ENCODE data around the gene HECTD4.

Gene HECTD4, protein sequence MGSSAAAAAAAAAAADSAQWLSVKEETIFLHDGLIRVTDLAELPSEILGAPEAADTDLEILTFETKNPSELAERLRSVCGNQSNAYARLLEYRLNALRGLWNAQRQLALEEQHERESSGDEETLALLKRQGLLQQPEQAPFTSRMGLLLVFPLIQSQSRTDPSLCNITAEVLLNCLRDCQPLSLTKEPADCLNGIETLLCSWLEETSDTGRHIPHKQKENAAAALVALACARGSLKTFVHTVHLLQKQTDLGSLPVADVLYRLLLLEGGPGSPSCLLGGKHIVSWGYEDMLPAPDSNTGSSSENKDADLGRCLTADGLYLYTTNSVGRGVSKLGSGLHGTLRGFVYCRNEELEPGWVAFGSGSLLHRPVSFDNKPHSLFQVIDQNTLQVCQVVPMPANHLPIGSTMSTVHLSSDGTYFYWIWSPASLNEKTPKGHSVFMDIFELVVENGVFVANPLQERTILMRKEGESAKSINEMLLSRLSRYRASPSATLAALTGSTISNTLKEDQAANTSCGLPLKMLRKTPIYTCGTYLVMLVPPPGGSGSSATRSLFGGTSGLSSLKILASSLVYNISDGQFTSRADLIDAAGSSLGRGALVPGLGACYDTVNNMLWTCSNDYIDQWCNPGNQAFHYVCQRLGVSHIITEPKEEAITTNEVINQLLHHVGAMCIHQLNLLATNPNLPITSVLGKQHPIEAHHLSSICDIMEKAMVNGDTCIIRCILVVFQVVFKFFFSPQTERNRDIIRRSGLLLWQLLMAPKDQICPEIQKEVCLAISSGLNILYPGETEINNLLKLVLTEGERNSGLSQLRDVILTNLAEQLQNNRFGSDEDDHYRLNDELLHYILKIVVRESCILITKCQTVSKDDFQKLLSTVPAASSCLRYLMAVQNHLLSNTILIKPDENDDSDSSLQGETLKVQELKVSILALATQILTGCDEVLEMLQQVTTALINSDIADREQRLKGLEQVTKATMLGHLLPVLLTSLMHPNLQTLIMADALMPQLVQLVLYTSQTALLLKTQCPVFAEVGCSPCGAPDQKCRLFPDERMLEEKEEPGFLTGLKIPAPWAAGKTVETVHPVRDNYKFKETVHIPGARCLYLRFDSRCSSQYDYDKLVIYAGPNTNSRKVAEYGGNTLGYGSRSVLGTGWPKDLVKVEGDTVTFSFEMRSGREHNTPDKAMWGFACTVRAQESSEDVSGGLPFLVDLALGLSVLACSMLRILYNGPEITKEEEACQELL (N-terminal part only)

DNA sequence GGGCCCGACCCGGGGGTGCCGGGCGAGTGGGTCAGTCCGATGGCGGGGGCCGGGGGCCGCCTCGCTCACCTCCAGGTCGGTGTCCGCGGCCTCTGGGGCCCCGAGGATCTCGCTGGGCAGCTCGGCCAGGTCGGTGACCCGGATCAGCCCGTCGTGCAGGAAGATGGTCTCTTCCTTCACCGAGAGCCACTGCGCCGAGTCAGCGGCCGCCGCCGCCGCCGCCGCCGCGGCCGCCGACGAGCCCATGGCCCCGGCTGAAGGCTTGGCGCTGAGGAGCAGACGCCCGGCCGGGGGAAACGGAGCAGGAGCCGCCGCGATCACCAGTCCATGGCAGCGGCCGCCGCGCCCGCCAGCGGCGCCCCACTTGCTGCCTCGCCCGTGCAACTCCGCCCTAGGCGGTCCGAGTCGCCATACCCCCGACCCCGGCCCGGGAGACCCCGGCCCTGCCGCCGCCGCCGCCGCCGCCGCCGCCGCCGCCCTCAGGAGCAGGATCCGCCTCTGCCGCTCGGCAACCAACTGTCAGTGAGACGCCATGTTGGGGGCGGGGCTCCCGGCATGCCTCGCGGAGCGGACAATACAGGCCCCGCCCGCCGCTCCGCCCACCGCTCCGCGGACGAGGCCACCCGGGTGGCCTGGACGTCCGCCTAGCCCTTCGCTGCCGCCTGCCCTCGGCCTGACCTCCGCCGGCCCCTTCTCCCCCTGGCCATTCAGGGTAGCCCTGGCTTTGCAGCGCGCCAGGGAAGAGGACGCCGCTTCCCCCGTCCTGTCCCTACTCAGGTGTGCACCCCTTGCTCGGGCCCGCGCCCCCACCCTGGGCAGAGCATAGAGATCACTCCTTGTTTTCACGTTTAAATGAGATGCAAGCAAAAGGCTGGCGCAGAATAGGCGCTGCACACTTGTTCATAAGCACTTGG is at the start of gene HECTD4:
TSS of gene HECTD4 (minus strand) at position 549 of the 914 bp plus-strand sequence. CDS start at position 246, 303 bp downstream.
- Histone ChIP-seq H3K4me3 (ENCODE audit: insufficient read length, low read depth) (peak within 1 kb of the TSS; percentile 75), H3K9ac (ENCODE audit: insufficient read length, low read depth) (peak within 1 kb of the TSS; percentile 90), H3K9me3 (ENCODE audit: insufficient read depth, low read length) (no peaks in the 10 kb centered on the region), H3K36me3 (ENCODE audit: insufficient read depth, insufficient read length, low read length) (no peaks in the 10 kb centered on the region), H3K27me3 (ENCODE audit: insufficient read depth, insufficient read length) (peaks cover 9% of the 10 kb centered on the region), H3K4me1 (ENCODE audit: insufficient read depth, insufficient read length) (no peaks in the 10 kb centered on the region)
- no peak for TF ChIP-seq ZNF274 (IDR thresholded peaks at IDR 0.05; ENCODE audit: low read depth, low read length)
- peak; percentile 74 for TF ChIP-seq YY1 (IDR thresholded peaks at IDR 0.05; ENCODE audit: insufficient read depth, insufficient read length)
- DNase-seq (ENCODE audit: low read depth, low spot score) = peak; percentile 84

DNA sequence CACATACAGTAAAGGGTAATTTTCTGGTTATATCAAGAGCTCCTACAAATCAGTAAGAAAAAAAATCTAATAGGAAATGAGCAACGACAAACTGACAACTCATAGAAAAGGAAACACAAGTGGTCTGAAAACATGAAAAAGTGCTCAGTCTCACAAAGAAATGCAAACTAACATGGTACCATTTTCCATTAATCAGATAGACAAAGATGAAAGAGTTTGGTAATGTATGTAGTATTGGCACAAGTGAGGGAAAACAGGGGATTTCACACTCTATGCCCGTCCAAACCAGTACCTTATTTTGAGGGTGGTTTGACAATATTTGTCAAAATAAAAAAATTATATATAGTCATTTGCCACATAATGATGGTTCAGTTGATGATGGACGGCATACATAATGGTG is 49.7 kb upstream of the HECTD4 start:
- no peak for DNase-seq (ENCODE audit: low read depth, low spot score)
- Histone ChIP-seq H3K4me1 (ENCODE audit: insufficient read depth, insufficient read length) (no peaks in the 10 kb centered on the region), H3K9ac (ENCODE audit: insufficient read length, low read depth) (no peak overlapping the region), H3K9me3 (ENCODE audit: insufficient read depth, low read length) (no peaks in the 10 kb centered on the region), H3K27me3 (ENCODE audit: insufficient read depth, insufficient read length) (no peaks in the 10 kb centered on the region), H3K36me3 (ENCODE audit: insufficient read depth, insufficient read length, low read length) (peaks cover 12% of the 10 kb centered on the region), H3K4me3 (ENCODE audit: insufficient read length, low read depth) (no peak overlapping the region)
- TF ChIP-seq YY1 (IDR thresholded peaks at IDR 0.05; ENCODE audit: insufficient read depth, insufficient read length) = no peak
- TF ChIP-seq ZNF274 (IDR thresholded peaks at IDR 0.05; ENCODE audit: low read depth, low read length) = no peak
- no peak for TF ChIP-seq SUZ12 (IDR thresholded peaks at IDR 0.05; ENCODE audit: extremely low read depth, insufficient read depth, insufficient read length)

DNA sequence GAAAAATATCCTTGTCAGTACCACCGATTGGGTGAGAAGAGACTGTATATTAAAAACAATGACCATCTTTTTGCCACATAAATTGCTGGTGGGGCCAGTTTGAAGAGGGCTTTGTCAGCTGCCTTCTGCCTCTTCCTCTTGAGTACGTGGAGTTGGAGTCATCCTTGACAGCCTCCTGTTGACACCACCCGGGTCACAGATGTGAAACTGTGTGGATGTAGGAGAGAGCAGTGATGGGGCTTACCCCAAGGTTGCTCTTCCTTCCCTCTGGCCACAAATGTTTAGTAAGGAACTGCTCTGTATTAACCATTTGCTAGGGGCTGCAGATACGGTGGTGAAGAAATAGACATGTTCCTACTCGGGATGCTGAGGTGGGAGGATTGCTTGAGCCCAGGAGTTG is 48.7 kb upstream of the HECTD4 start:
- Histone ChIP-seq H3K9ac (ENCODE audit: insufficient read length, low read depth) (no peak overlapping the region), H3K4me1 (ENCODE audit: insufficient read depth, insufficient read length) (no peaks in the 10 kb centered on the region), H3K4me3 (ENCODE audit: insufficient read length, low read depth) (no peak overlapping the region), H3K36me3 (ENCODE audit: insufficient read depth, insufficient read length, low read length) (peaks cover 21% of the 10 kb centered on the region), H3K9me3 (ENCODE audit: insufficient read depth, low read length) (no peaks in the 10 kb centered on the region), H3K27me3 (ENCODE audit: insufficient read depth, insufficient read length) (no peaks in the 10 kb centered on the region)
- TF ChIP-seq ZNF274 (IDR thresholded peaks at IDR 0.05; ENCODE audit: low read depth, low read length) (no peak), YY1 (IDR thresholded peaks at IDR 0.05; ENCODE audit: insufficient read depth, insufficient read length) (no peak), SUZ12 (IDR thresholded peaks at IDR 0.05; ENCODE audit: extremely low read depth, insufficient read depth, insufficient read length) (no peak)
- DNase-seq (ENCODE audit: low read depth, low spot score) = no peak

DNA sequence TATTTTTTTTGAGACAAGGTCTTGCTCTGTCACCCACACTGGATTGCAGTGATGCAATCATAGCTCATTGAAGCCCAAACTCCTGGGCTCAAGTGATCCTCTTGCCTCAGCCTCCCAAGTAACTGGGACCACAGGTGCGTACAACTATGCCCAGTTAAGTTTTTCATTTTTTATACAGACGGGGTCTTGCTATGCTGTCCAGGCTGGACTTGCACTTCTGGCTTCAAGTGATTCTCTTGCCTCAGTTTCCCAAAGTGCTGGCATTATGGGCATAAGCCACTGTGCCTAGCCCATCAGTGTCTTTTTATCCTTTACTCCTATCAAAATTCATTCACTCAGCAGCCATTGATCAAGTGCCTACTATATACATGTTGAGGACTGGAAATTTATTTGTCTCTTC is 45.5 kb upstream of the HECTD4 start:
- Histone ChIP-seq H3K4me1 (ENCODE audit: insufficient read depth, insufficient read length) (no peaks in the 10 kb centered on the region), H3K36me3 (ENCODE audit: insufficient read depth, insufficient read length, low read length) (peaks cover 44% of the 10 kb centered on the region), H3K9ac (ENCODE audit: insufficient read length, low read depth) (no peak overlapping the region), H3K4me3 (ENCODE audit: insufficient read length, low read depth) (no peak overlapping the region), H3K27me3 (ENCODE audit: insufficient read depth, insufficient read length) (no peaks in the 10 kb centered on the region), H3K9me3 (ENCODE audit: insufficient read depth, low read length) (no peaks in the 10 kb centered on the region)
- TF ChIP-seq YY1 (IDR thresholded peaks at IDR 0.05; ENCODE audit: insufficient read depth, insufficient read length) (no peak), SUZ12 (IDR thresholded peaks at IDR 0.05; ENCODE audit: extremely low read depth, insufficient read depth, insufficient read length) (no peak), ZNF274 (IDR thresholded peaks at IDR 0.05; ENCODE audit: low read depth, low read length) (no peak)
- DNase-seq (ENCODE audit: low read depth, low spot score) = no peak

DNA sequence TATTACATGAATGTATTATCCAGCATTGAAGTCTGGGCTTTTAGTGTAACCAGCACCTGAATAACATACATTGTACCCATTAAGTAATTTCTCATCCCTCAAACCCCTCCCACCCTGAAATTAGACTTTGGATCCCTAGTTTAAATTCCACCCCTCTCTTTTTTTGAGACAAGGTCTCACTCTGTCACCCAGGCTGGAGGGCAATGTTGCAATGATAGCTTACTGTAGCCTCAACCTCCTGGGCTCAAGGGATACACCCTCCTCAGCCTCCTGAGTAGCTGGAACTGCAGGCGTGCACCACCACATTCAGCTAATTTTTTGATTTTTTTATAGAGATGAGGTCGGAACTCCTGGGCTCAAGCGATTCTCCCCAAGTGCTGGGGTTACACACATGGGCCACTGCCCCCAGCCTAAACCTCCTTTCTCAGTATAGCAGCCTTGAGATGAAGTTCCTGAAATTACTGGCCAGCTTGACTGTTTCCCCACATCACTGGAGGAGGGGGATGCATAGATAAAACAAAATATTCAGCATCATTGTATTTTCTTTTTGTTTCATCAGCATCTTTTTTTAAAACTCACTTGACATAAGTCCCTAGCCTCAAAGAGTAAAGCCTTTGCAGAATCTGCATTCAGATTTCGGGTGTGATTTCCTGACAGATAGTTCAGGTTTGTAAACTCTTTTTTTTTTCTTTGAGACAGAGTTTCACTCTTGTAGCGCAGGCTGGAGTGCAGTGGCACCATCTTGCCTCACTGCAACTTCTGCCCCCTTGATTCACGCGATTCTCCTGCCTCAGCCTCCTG is 43.6 kb upstream of the HECTD4 start:
- TF ChIP-seq SUZ12 (IDR thresholded peaks at IDR 0.05; ENCODE audit: extremely low read depth, insufficient read depth, insufficient read length) (no peak), ZNF274 (IDR thresholded peaks at IDR 0.05; ENCODE audit: low read depth, low read length) (no peak), YY1 (IDR thresholded peaks at IDR 0.05; ENCODE audit: insufficient read depth, insufficient read length) (no peak)
- Histone ChIP-seq H3K4me1 (ENCODE audit: insufficient read depth, insufficient read length) (no peaks in the 10 kb centered on the region), H3K9ac (ENCODE audit: insufficient read length, low read depth) (no peak overlapping the region), H3K36me3 (ENCODE audit: insufficient read depth, insufficient read length, low read length) (peaks cover 53% of the 10 kb centered on the region), H3K27me3 (ENCODE audit: insufficient read depth, insufficient read length) (no peaks in the 10 kb centered on the region), H3K4me3 (ENCODE audit: insufficient read length, low read depth) (no peak overlapping the region), H3K9me3 (ENCODE audit: insufficient read depth, low read length) (no peaks in the 10 kb centered on the region)
- no peak for DNase-seq (ENCODE audit: low read depth, low spot score)

All from NT2/D1 (cell line).